H9 (cell line): ENCODE data around the gene MAGEA11. TPM values are rescaled to one million over a fixed set of nuclear protein-coding genes. Genes with fewer than 3 reads are reported as not detected.

Source experiments
- DNase-seq: peaks from one replicate; pipeline ENCODE4 v3.0.0-alpha.2; 2017
- H2AFZ ChIP-seq: one replicate; pipeline ENCODE4 v1.6.1; 2013; ENCODE audit warnings: mild to moderate bottlenecking, low read length, control low read depth, moderate library complexity
- H2AK5ac ChIP-seq: 2 replicates; pipeline ENCODE4 v1.6.1; 2013; ENCODE audit warnings: low read length, control low read depth, mixed read lengths; ENCODE audit not compliant: insufficient read length
- H2BK120ac ChIP-seq: one replicate; pipeline ENCODE4 v1.6.1; 2013; ENCODE audit warnings: low read depth, mild to moderate bottlenecking, low read length, control low read depth, inconsistent platforms; ENCODE audit not compliant: poor library complexity, severe bottlenecking
- H2BK12ac ChIP-seq: 2 replicates; pipeline ENCODE4 v1.6.1; 2013; ENCODE audit warnings: low read length, control low read depth, mixed read lengths, low read depth; ENCODE audit not compliant: insufficient read length
- H2BK15ac ChIP-seq: 2 replicates; pipeline ENCODE4 v1.6.1; 2013; ENCODE audit warnings: low read depth, low read length, control low read depth
- H2BK20ac ChIP-seq: one replicate; pipeline ENCODE4 v1.6.1; 2013; ENCODE audit warnings: low read depth, mild to moderate bottlenecking, low read length, control low read depth, inconsistent platforms; ENCODE audit not compliant: poor library complexity, severe bottlenecking
- H2BK5ac ChIP-seq: 2 replicates; pipeline ENCODE4 v1.6.1; 2013; ENCODE audit warnings: low read length, control low read depth, mixed read lengths; ENCODE audit not compliant: insufficient read length
- H3K14ac ChIP-seq: 2 replicates; pipeline ENCODE4 v1.6.1; 2013; ENCODE audit warnings: low read length, control low read depth; ENCODE audit not compliant: insufficient read depth
- H3K18ac ChIP-seq: 2 replicates; pipeline ENCODE4 v1.6.1; 2013; ENCODE audit warnings: low read depth, mild to moderate bottlenecking, mixed read lengths, low read length, control low read depth; ENCODE audit not compliant: insufficient read length
- H3K23ac ChIP-seq: 2 replicates; pipeline ENCODE4 v1.6.1; 2013; ENCODE audit warnings: low read length, control low read depth, mixed read lengths, low read depth; ENCODE audit not compliant: insufficient read length
- H3K23me2 ChIP-seq: 2 replicates; pipeline ENCODE4 v1.6.1; 2013; ENCODE audit warnings: low read depth, mild to moderate bottlenecking, mixed read lengths, low read length, control low read depth; ENCODE audit not compliant: insufficient read length, poor library complexity, severe bottlenecking
- H3K27ac ChIP-seq: 2 replicates; pipeline ENCODE4 v1.5.1; 2013; ENCODE audit warnings: low read length, control low read depth, mixed read lengths, low read depth; ENCODE audit not compliant: insufficient read length
- H3K27me3 ChIP-seq: 2 replicates; pipeline ENCODE4 v1.6.1; 2013; ENCODE audit warnings: low read length, control low read depth, inconsistent platforms; ENCODE audit not compliant: insufficient read depth
- H3K4ac ChIP-seq: 2 replicates; pipeline ENCODE4 v1.6.1; 2013; ENCODE audit warnings: low read depth, mild to moderate bottlenecking, control low read depth, inconsistent platforms, low read length, moderate library complexity
- H3K4me1 ChIP-seq: 2 replicates; pipeline ENCODE4 v1.6.1; 2013; ENCODE audit warnings: low read length, control low read depth, inconsistent platforms; ENCODE audit not compliant: insufficient read depth
- H3K4me2 ChIP-seq: 2 replicates; pipeline ENCODE4 v1.6.1; 2013; ENCODE audit warnings: low read length, control low read depth, mixed read lengths; ENCODE audit not compliant: insufficient read length, insufficient read depth
- H3K56ac ChIP-seq: 2 replicates; pipeline ENCODE4 v1.6.1; 2013; ENCODE audit warnings: low read depth, mild to moderate bottlenecking, mixed read lengths, low read length, control low read depth; ENCODE audit not compliant: insufficient read length
- H3K79me1 ChIP-seq: 2 replicates; pipeline ENCODE4 v1.6.1; 2013; ENCODE audit warnings: low read depth, mild to moderate bottlenecking, moderate library complexity, low read length, control low read depth, inconsistent platforms; ENCODE audit not compliant: insufficient read depth, poor library complexity, severe bottlenecking
- H3K79me2 ChIP-seq: 2 replicates; pipeline ENCODE4 v1.6.1; 2013; ENCODE audit warnings: low read length, control low read depth, inconsistent platforms; ENCODE audit not compliant: insufficient read depth
- H3K9ac ChIP-seq: 2 replicates; pipeline ENCODE4 v1.6.1; 2013; ENCODE audit warnings: low read length, control low read depth, mixed read lengths; ENCODE audit not compliant: insufficient read length; ENCODE audit errors: extremely low read depth
- H3K9me3 ChIP-seq: one replicate; pipeline ENCODE4 v1.6.1; 2013; ENCODE audit warnings: low read depth, low read length, inconsistent platforms; ENCODE audit not compliant: control insufficient read depth
- H3T11ph ChIP-seq: one replicate; pipeline ENCODE4 v1.6.1; 2013; ENCODE audit warnings: mild to moderate bottlenecking, low read length, control low read depth, inconsistent platforms
- H4K20me1 ChIP-seq: one replicate; pipeline ENCODE4 v1.6.1; 2013; ENCODE audit not compliant: control insufficient read depth, insufficient read length, insufficient read depth
- H4K5ac ChIP-seq: 2 replicates; pipeline ENCODE4 v1.6.1; 2013; ENCODE audit warnings: low read depth, mild to moderate bottlenecking, mixed read lengths, low read length, control low read depth; ENCODE audit not compliant: insufficient read length
- H4K8ac ChIP-seq: replicated peaks from 2 replicates; pipeline ENCODE4 v1.6.1; 2013; ENCODE audit warnings: low read length, control low read depth, mixed read lengths, low read depth; ENCODE audit not compliant: insufficient read length
- H4K91ac ChIP-seq: 2 replicates; pipeline ENCODE4 v1.6.1; 2013; ENCODE audit warnings: low read depth, mild to moderate bottlenecking, moderate library complexity, mixed read lengths, low read length, control low read depth; ENCODE audit not compliant: insufficient read length
- H3K27ac Mint-ChIP-seq, 3 experiments: 2 replicates in 2 of 3; 3 replicates in 1 of 3; pipeline ENCODE4 v1.8.0; 2020 to 2021; ENCODE audit warnings: mixed read lengths in 3 of 3, mild to moderate bottlenecking in 1 of 3, moderate library complexity in 1 of 3
- H3K27me3 Mint-ChIP-seq: 2 replicates; pipeline ENCODE4 v1.8.0; 2021; ENCODE audit warnings: low read depth, mild to moderate bottlenecking, moderate library complexity, mixed read lengths
- H3K36me3 Mint-ChIP-seq, 3 experiments: 2 replicates in 2 of 3; 3 replicates in 1 of 3; pipeline ENCODE4 v1.8.0; 2020 to 2021; ENCODE audit warnings: low read depth in 3 of 3, mixed read lengths in 3 of 3; ENCODE audit not compliant: insufficient read depth in 1 of 3
- H3K4me1 Mint-ChIP-seq, 2 experiments: 2 replicates each; pipeline ENCODE4 v1.8.0; 2020; ENCODE audit warnings: mixed read lengths in 2 of 2
- H3K4me3 Mint-ChIP-seq, 2 experiments: 2 replicates in 1 of 2; 3 replicates in 1 of 2; pipeline ENCODE4 v1.8.0; 2020 to 2021; ENCODE audit warnings: mild to moderate bottlenecking in 2 of 2, mixed read lengths in 2 of 2, moderate library complexity in 1 of 2
- H3K9me3 Mint-ChIP-seq, 2 experiments: 2 replicates in 1 of 2; 3 replicates in 1 of 2; pipeline ENCODE4 v1.8.0; 2020; ENCODE audit warnings: mild to moderate bottlenecking in 2 of 2, mixed read lengths in 2 of 2, moderate library complexity in 1 of 2
- CTCF ChIP-seq: fragments of 200-600 bp; sonication (generic); conservative IDR thresholded peaks from 3 replicates; pipeline ENCODE4 v1.8.0; 2021; ENCODE audit warnings: antibody characterized with exemption, mild to moderate bottlenecking
- WGBS: extraction: QIAGEN DNeasy Blood & Tissue Kit; methylation state at CpG from one replicate; pipeline ENCODE4 v1.1.7; 2013; ENCODE audit warnings: missing lambda C conversion rate, low lambda C conversion rate, mixed read lengths; ENCODE audit not compliant: insufficient read length; ENCODE audit errors: extremely low coverage; 5-methylcytosine and 5-hydroxymethylcytosine counted together
- total RNA-seq: library from RNA; stranded (reverse); gene quantifications from 2 replicates; pipeline ENCODE4 v1.2.1, GENCODE V29; 2021

Gene MAGEA11
- total RNA-seq, 1 experiment from 2014 or later, result not detected

GRCh38 chrX:149682956-149683947 lies 28.6 kb upstream of the MAGEA11 start:
- H3K27ac Mint-ChIP-seq, result peak overlapping the region; percentile 24 to 87 (median 76); a peak in 5 of 7 replicates
- no peak overlapping the region for H3K56ac ChIP-seq

More at GRCh38 chrX:149682956-149683947, 28.6 kb upstream of the MAGEA11 start:
- Histone ChIP-seq H2BK5ac (no peak overlapping the region), H4K20me1 (no peaks in the 10 kb centered on the region), H3K27ac (no peak overlapping the region), H2BK20ac (no peak overlapping the region), H3K4ac (no peak overlapping the region), H3K4me1 (peaks cover 6% of the 10 kb centered on the region; the same call in 1 of the 2 replicates), H3K14ac (no peak overlapping the region), H3K18ac (no peak overlapping the region), H4K8ac (no peak overlapping the region), H4K5ac (no peak overlapping the region), H3K23ac (no peak overlapping the region), H2BK12ac (no peak overlapping the region), H4K91ac (no peak overlapping the region), H2AFZ (no peak overlapping the region), H3K27me3 (no peaks in the 10 kb centered on the region), H3K79me2 (no peaks in the 10 kb centered on the region), H2BK120ac (no peak overlapping the region), H3K9ac (no peak overlapping the region), H3K9me3 (peaks cover 15% of the 10 kb centered on the region), H3T11ph (no peak overlapping the region), H3K79me1 (no peaks in the 10 kb centered on the region), H2AK5ac (no peak overlapping the region), H3K4me2 (no peak overlapping the region), H2BK15ac (no peak overlapping the region), H3K23me2 (no peaks in the 10 kb centered on the region)
- peaks cover 52 to 53% of the 10 kb centered on the region in 2 experiments for H3K9me3 Mint-ChIP-seq
- WGBS, result no CpG with 5 or more reads among the region's 9 CpGs
- H3K27me3 Mint-ChIP-seq, result peaks cover 2% of the 10 kb centered on the region; the same call in 1 of the 2 replicates
- peaks cover 26 to 31% of the 10 kb centered on the region in 2 experiments for H3K4me1 Mint-ChIP-seq
- no peak overlapping the region for H3K4me3 Mint-ChIP-seq
- peaks cover 0 to 12% (median 4%) of the 10 kb centered on the region in 3 experiments; a peak in 5 of 7 replicates for H3K36me3 Mint-ChIP-seq
- TF ChIP-seq CTCF, result no peak
- no peak for DNase-seq
